GM04504 (cell line): ENCODE data around the gene TK1.
A peak's percentile ranks its signal among the peaks of the same experiment; 100 is the strongest.
"Not testable (repeated sequence)": the region's sequence is repeated elsewhere in the genome, so short reads cannot be mapped to it uniquely, and the experiment has no call there.

Source experiments
- DNase-seq: peaks from one replicate; pipeline ENCODE4 v3.0.0-alpha.2; 2012; ENCODE audit warnings: low read depth

The TK1 gene

DNA sequence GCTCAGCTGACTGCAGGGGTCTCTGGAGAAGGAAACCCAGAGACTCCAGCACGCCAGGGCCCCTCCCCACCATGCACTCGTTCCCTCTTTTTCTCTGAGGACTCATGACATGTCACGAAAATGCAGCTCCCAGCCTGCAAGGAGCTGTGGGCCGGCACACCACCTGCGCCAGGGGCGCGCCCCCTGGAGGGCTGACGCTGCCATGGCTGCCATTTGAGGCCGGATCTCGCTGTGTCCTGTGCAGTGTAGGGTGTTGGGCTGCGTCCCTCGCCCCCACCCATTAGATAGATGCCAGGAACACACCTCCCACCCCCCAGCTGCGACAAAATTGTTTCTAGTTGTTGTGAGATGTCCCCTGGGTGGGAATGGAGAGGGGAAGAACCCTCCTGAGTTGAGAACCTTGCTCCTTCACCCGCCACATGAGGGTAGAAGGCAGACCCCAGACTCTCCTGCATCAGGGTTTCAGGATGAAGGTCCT, 10.3 kb downstream of the TK1 start:
- no peak for DNase-seq

DNA sequence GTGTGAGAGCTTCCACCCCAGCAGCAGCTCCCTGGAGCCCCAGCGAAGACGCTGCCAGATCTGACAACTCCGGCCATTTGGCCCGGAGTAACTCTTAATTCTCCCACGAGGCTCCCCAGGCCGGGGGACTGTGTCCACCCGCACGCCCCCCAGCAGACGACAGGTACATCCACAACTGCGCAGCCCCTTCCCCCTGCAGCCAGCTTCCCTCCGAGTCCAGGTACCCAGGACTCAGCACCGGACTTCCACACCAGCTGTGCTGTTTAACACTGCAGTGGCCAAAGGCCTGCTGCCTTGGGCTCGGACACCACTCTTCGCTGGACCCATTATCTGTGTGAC, 11.2 kb downstream of the TK1 start:
- DNase-seq = no peak

GRCh38 chr17:78174870-78175642, 11.8 kb downstream of the TK1 start:
- DNase-seq = no peak

DNA sequence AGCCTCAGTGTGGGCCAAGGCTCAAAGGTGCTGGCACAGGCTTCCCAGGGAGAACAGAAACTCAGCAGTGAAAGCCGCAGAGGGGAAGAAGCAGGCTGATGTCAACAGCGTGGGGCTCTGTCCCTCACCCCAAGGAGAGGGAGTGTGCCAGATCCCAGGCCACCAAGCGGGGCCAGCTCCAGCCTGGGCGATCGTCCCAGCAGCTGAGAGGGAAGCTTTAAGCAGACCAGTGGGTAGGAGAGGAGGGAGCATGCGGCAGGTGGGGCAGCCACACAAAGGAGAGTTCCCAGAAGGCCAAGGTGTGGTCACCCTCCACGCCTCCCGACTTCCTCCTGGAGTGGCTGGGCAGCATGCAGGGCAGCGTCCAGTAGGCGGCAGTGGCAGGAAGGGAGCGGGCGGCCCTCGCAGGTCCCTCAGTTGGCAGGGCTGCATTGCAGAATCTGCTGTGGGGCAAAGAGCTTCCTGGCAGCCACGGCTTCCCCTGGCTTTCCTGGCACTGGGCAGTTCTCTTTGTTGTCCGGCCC, 12.4 kb downstream of the TK1 start:
- DNase-seq = no peak

GRCh38 chr17:78173097-78173715, 13.6 kb downstream of the TK1 start:
- no peak for DNase-seq

- DNase-seq = no peak
These were observed 14.4 kb downstream of the TK1 start for GRCh38 chr17:78172249-78173051.

DNA sequence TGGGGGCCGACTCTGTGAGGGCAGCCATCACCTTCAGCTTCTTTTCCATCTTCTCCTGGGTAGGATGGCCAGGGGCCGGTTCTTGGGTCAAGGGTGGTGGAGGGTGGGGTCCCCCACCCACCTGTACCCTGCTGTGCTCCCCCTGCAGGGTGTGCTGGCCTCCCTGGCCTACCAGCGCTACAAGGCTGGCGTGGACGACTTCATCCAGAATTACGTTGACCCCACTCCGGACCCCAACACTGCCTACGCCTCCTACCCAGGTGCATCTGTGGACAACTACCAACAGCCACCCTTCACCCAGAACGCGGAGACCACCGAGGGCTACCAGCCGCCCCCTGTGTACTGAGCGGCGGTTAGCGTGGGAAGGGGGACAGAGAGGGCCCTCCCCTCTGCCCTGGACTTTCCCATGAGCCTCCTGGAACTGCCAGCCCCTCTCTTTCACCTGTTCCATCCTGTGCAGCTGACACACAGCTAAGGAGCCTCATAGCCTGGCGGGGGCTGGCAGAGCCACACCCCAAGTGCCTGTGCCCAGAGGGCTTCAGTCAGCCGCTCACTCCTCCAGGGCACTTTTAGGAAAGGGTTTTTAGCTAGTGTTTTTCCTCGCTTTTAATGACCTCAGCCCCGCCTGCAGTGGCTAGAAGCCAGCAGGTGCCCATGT, 15.1 kb downstream of the TK1 start:
- DNase-seq = not testable (repeated sequence)

GRCh38 chr17:78170692-78171590, 15.9 kb downstream of the TK1 start:
- no peak for DNase-seq

DNA sequence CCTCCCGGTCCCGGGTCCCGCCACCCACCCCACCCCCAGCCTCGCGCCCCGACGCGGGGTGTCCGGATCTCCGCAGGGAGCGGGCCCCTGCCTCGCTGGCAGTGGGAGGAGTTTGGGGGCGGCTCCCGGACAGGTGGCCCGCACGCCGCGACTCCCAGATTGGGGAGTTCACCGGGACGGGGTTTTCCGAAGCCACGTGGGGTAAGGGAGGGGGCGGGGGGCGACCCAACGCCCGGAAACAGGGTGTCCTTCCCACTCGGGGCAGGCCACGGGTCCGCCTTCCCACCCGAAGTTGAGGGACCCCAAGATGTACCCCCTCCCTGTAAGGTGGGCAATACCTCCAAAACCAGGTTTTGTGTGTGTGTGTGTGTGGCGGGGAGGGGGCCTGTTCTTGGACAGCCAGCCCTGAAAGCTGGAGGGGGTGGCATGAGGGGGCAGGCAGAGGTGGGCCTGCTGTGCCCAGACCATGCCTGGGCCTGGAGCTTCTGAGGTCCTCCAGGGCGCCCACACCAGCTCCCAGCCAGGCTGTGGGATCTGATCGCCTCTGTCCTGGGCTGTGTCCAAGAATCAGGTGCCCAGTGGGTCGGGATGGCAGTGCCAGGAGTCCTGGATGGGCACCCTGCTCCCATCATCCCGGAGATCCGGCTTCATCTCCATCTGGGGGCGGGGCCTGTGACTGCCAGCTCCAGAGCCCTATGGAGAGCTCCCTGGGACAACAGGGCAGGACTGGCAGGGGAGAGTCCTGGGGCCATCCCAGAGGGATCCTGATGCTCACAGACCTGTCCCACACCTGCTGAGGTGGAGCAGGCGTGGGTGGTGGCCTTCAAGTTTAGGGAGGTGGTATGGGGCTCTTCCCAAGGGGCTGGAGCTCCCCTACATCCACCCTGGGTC, 17.7 kb downstream of the TK1 start:
- no peak for DNase-seq

DNA sequence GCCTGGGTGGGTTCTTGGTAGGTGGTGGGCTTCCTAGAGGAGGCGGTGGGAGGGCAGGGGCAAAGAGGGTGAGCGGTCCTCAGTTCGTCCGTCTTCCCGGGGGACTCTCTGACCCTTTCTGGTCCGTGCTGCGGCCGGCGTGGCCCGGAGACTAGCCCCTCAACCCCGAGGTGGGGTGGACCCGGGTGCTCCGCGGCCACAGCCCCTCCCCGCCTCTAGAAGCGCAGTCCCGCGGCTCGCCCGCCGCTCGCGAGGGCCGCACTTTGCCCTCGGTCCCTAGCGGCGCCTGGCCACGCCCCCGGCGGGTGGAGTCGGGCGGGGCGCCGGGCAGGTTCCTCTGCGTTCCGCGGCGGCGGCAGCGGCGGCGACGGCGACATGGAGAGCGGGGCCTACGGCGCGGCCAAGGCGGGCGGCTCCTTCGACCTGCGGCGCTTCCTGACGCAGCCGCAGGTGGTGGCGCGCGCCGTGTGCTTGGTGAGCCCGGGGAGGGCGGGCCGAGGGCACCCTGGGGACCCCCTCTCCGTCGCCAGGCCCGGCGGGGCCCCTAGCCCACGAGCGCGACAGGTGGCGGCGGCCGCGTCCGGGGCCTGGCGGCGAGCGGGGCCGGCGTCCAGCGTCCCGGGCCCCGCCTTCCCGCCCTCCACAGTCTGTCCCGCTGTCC, 18.5 kb downstream of the TK1 start, which contains the start of gene SYNGR2:
TSS of gene SYNGR2 (plus strand) at position 340 of the 661 bp plus-strand sequence. CDS start at position 376, 36 bp downstream.
- peak; percentile 27 for DNase-seq

- DNase-seq = no peak
These were observed 20.4 kb downstream of the TK1 start for GRCh38 chr17:78166416-78166815.

DNA sequence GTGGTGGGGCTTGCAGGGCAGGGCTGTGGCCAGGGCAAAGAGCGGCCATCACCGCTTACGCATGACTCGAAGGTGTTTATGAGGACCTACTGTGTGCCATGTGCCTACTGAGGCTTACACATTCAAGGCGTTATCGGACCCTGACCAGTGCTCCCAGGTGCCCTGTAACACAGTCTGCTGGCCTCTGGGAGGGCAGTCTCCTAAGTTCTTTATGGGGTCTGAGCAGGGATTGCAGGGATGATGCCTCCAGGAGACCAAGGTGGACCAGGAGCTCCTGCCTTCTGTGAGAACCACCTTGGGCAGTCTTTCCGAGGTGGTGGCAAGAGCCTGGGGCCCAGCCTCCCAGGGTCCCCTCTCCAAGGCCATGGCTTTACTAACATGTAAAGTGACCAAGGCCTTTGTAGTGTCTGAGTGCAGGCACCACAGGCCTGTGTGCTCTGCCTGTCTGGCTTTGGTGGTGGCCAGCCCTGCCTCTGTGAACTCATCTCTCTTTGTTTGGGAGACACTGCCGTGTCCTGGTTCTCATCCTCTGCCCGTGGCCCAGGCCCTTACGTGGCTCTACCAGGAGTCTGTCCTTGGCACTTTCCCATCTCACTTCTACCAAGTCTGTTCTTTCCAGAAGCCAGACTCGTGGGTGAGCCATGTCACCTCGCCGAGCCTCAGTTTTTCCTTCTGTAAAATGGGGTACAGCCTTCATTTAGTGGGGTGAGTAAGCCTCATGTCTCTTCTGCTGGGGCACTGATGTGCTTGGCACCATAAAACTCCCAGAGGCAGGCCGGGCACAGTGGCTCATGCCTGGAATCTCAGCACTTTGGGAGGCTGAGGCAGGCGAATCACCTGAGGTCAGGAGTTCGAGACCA, 21.9 kb downstream of the TK1 start:
- DNase-seq = no peak

GRCh38 chr17:78163881-78164747, 22.7 kb downstream of the TK1 start:
- no peak for DNase-seq

DNA sequence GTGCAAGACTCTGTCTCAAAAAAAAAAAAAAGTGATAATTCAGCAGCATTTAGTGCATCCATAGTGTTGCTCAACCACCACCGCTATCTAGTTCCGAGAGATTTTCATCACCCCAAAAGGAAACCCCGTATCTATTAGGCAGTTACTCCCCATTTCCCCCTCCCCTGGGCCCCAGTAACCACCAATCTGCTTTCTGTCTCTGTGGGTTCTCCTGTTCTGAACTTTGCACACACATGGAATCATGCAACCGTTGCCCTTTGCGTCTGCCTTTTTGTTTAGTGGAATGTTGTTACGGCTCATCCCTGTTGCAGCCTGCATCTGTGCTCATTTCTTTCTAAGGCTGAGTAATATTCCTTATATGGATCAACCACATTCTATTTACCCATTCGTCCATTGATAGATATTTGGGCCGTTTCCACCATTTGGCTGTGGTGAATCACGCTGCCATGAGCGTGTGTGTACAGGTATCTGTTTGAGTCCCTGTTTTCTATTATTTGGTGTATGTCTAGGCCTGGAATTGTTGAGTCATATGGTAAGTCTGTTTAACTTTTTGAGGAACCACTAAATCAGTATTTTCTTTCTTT, 27.2 kb downstream of the TK1 start:
- peak; percentile 24 for DNase-seq

- no peak for DNase-seq
These were observed 31.7 kb downstream of the TK1 start for GRCh38 chr17:78154903-78155811.

DNA sequence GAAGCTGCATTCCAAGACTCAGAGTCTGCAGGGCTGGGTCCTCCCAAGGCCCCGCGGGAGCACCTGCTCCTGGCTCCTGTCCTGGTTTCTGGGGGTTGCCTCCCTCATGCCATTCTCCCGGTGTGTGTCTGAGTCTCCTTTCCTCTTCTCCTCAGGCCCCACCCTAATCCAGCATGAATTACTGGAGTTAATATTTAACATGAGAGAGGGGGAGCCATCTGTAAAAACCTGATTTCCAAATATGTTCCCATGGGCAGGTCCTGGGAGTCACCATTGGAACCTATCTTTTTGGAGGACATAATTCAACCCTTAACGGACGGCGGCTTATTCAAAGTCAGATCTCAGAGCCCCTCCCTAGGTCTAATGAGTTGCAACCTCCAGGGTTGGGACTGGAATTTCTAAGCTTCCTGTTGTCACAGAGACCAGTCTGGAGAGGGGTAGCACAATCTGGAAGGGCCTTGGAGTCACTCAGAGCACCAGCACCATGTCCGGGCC, 35.3 kb downstream of the TK1 start:
- no peak for DNase-seq
